Stimulated activated CD4-positive, alpha-beta T cell treated with anti-CD3 and anti-CD28 coated beads, Interleukin-4, amount 100 ng/mL, for 48 hours (primary cell): ENCODE measurements around the gene CPNE9.

Source experiments
- DNase-seq, 2 donors: peaks; one replicate each; pipeline ENCODE4 v3.0.0-alpha.2; 2020; ENCODE audit warnings: low read depth in 2 of 2

CPNE9 gene

DNA sequence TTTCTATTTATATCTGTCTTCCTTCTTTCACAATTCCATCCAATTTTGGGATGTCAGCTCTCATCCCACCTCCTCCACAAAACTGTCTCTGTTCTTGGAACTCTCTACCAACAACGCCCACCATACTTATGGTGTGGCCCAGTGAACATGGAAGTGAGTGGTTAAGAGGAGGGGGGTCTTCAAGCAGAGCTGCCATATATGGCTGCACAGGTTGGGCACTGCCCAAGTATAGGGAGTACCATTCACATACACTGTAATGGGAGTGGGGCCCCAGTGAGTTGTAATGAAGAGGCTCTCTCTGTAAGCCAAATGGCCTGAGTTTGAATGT is 74.0 kb downstream of the CPNE9 start:
- DNase-seq = no peak

GRCh38 chr3:9778143-9779074 is 74.8 kb downstream of the CPNE9 start:
- DNase-seq = peak in 1 of 2 donors; percentile 71

- no peak for DNase-seq
Observed at GRCh38 chr3:9779075-9779593, 75.5 kb downstream of the CPNE9 start.
